Brain microvascular endothelial cell (primary cell): ENCODE data around the gene SRPRB.

Experiments used
- DNase-seq: peaks from one replicate; pipeline ENCODE4 v3.0.0-alpha.2; 2020
- H3K27ac ChIP-seq: fragments of 250-450 bp; sonication (Bioruptor Pico); 2 replicates; pipeline ENCODE4 v1.5.1; 2020; ENCODE audit warnings: mild to moderate bottlenecking, moderate library complexity
- H3K27me3 ChIP-seq: fragments of 250-450 bp; sonication (Bioruptor Pico); replicated peaks from 2 replicates; pipeline ENCODE4 v1.5.1; 2020; ENCODE audit warnings: mild to moderate bottlenecking
- H3K36me3 ChIP-seq: fragments of 250-450 bp; sonication (Bioruptor Pico); replicated peaks from 2 replicates; pipeline ENCODE4 v1.5.1; 2020; ENCODE audit warnings: mild to moderate bottlenecking
- H3K4me3 ChIP-seq: 2 replicates; pipeline ENCODE4 v1.5.1; 2011; ENCODE audit warnings: low read depth, mild to moderate bottlenecking, control low read depth, low read length, moderate library complexity
- in situ Hi-C: cut with HindIII; loops from 2 replicates; pipeline ENCODE4 v1.10.0; 2017; ENCODE audit warnings: low sequenced_read_pairs, low pct_ligation_motif_present
- TF ChIP-seq, protein P1 (sequence below): IDR thresholded peaks from 2 replicates; pipeline ENCODE4 v1.5.1; 2011; ENCODE audit warnings: low read depth, mild to moderate bottlenecking, moderate library complexity, low read length, control low read depth, inconsistent platforms; ENCODE audit errors: missing control alignments

SRPRB gene, protein sequence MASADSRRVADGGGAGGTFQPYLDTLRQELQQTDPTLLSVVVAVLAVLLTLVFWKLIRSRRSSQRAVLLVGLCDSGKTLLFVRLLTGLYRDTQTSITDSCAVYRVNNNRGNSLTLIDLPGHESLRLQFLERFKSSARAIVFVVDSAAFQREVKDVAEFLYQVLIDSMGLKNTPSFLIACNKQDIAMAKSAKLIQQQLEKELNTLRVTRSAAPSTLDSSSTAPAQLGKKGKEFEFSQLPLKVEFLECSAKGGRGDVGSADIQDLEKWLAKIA

DNA sequence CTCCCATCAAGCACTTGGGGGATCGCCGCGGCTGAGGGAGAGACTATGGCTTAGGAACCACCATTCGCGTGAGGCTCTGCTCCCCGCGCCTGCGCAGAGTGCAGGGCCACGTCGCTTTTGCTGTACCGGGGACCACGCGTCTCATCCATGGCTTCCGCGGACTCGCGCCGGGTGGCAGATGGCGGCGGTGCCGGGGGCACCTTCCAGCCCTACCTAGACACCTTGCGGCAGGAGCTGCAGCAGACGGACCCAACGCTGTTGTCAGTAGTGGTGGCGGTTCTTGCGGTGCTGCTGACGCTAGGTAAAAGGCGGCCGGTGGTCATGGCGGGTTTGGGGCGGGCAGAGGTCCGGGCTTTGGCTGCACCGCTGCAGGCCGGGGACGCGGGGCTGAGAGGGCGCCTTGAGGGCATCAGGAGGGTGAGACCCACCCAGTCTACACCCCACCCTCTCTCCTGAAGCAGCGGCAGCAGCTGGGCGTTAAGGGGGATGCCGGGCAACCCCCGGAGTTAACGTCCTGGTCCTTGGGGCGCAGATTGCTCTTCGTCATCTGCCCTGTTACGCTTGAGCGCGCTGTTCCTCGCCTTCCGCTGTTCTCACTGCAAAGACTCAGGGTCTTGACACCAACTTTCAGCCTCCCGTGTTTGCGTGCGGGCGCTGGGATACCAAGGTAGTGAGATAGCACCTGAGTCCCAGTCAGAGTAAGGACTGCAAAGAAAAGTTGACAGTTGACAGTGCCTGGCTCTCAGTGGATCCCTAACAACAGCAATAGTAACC lies at the start of gene SRPRB:
SRPRB (plus strand) TSS at position 114 of the 774 bp plus-strand sequence; CDS start at position 148, 34 bp downstream.
- in situ Hi-C loops: no loop called here
- TF ChIP-seq, protein P1, sequence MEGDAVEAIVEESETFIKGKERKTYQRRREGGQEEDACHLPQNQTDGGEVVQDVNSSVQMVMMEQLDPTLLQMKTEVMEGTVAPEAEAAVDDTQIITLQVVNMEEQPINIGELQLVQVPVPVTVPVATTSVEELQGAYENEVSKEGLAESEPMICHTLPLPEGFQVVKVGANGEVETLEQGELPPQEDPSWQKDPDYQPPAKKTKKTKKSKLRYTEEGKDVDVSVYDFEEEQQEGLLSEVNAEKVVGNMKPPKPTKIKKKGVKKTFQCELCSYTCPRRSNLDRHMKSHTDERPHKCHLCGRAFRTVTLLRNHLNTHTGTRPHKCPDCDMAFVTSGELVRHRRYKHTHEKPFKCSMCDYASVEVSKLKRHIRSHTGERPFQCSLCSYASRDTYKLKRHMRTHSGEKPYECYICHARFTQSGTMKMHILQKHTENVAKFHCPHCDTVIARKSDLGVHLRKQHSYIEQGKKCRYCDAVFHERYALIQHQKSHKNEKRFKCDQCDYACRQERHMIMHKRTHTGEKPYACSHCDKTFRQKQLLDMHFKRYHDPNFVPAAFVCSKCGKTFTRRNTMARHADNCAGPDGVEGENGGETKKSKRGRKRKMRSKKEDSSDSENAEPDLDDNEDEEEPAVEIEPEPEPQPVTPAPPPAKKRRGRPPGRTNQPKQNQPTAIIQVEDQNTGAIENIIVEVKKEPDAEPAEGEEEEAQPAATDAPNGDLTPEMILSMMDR: peak; percentile 14
- peak within 1 kb of the TSS; percentile 97 for H3K4me3 ChIP-seq
- peak within 1 kb of the TSS; percentile 72 for H3K27ac ChIP-seq
- H3K36me3 ChIP-seq: peaks cover 14% of the 10 kb centered on the region
- DNase-seq: peak; percentile 93
- H3K27me3 ChIP-seq: no peaks in the 10 kb centered on the region

DNA sequence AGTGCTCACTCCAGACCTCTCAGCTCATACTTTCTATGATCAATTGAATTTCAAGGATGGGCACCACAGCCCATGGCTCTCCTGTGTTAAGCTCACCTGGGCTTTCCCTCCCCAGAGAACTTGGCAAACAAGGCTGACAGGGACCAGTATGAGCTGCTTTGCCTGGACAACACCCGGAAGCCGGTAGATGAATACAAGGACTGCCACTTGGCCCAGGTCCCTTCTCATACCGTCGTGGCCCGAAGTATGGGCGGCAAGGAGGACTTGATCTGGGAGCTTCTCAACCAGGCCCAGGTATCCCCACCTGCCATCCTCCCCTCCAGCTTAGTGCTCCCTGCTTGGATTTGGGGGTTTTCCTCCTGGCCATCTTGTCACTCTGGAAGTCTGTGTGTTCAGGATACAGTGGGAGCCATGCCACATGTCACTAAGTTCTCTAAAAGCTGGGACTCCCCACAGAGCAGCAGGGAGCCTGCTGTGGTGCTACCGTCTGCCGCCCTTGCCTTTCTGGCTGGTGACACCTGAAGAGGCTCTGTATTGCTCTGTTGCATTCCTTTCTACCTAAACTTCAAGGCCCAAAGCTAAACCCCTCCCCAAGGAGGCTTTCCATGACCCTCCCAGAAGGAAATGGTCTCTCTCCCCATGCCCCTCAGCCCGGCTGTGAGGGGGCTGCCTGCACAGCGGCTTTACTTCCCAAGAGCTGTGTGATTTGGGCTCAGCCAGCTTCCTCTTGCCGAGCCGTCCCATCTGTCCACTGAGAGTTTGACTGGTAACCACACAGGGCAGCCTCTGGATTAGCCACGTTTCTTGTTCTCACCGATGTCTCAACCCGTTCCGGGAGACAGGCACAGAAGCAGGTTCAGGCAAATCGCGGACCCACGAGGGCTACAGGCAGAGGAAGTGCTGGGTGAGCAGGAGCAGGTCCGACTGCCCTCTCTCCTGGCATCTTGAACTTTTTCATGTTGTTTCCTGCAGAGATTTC lies 48.6 kb upstream of the SRPRB start:
- Histone ChIP-seq H3K27me3 (no peaks in the 10 kb centered on the region), H3K27ac (no peak overlapping the region), H3K36me3 (no peaks in the 10 kb centered on the region), H3K4me3 (no peak overlapping the region)
- DNase-seq: no peak
- TF ChIP-seq, protein P1: no peak
- in situ Hi-C loops: no loop called here

DNA sequence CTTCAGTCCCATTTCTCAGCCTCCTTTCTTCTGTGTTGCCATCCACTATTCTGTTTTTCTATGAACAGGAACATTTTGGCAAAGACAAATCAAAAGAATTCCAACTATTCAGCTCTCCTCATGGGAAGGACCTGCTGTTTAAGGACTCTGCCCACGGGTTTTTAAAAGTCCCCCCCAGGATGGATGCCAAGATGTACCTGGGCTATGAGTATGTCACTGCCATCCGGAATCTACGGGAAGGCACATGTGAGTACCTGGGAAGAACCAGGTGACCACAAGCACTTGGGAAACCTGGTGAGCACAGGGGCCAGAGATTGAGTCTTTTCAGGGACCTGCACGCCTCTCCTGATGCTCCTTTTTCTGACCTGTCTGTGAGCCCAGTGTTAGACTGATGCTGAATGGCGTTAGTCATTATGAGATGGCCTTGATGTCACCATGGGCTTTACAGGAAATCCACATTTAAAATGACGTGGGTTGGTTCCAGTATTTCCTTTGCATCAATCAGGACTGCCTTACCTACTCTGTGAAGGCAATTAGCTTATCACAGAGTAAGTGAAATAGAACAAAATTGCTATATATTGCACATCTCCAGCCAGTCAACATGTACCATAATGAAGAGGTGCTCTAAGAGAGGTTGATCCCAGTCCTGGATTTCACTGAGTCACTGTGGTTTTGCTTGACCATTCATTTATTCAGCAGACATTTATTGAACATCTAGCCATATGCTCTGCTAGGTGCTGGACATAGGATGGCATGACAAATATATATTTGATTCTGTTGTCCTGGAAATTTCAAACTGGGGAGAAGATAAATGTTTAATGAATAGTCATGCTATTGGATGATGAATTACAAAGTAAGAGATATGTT lies 47.7 kb upstream of the SRPRB start:
- no peaks in the 10 kb centered on the region for H3K27me3 ChIP-seq
- no peak for DNase-seq
- TF ChIP-seq, protein P1: no peak
- no peak overlapping the region for H3K27ac ChIP-seq
- no peaks in the 10 kb centered on the region for H3K36me3 ChIP-seq
- in situ Hi-C loops: no loop called here
- H3K4me3 ChIP-seq: no peak overlapping the region

DNA sequence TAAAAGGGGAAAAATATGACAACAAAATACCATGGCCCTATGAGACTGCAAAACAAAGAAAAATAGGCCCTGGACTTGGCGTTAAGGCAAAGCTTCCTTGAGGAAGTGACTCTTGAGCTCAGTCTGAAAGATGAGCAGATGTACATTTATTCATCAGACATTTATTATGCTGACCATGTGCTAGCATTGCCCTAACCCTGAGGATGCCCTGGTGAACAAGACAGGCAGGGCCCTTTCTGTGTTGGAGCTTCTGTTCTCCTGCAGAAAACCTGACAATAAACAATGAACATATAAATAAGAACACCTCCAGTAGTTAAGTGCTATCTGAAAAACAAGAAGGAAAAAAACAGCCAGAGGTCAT lies 47.1 kb upstream of the SRPRB start:
- H3K36me3 ChIP-seq: no peaks in the 10 kb centered on the region
- in situ Hi-C loops: no loop called here
- H3K27me3 ChIP-seq: no peaks in the 10 kb centered on the region
- TF ChIP-seq, protein P1: no peak
- DNase-seq: no peak
- H3K4me3 ChIP-seq: no peak overlapping the region
- H3K27ac ChIP-seq: no peak overlapping the region

DNA sequence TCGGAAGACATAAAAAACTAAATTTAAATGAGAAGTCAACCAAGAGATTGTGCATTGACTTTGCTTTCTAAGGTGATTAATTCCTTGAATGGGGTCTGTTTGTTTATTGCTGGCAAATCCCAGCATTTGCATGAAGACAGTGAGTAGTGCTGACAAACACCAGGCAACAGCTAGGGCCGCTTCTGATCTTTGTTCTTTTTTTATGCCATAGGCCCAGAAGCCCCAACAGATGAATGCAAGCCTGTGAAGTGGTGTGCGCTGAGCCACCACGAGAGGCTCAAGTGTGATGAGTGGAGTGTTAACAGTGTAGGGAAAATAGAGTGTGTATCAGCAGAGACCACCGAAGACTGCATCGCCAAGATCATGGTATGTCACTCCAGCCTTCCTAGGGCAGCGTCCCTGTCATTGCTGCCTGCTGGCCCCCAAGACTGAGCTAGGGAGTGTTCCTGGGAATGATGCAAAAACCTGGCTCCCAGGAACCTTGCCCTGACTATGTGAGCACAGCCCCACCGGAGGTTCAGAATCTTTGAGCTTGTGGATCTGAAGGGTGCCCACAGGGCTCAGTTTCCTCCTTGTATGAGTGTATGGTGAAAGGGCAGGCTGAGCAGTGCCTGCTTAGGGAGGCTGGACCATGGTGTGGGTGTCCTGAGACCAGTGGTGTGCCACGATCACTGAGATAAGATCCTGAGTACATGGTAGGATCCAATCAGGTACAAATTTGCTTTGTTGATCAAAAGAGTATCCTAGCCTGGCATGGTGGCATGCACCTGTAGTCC lies 46.5 kb upstream of the SRPRB start:
- Histone ChIP-seq H3K36me3 (no peaks in the 10 kb centered on the region), H3K27ac (no peak overlapping the region), H3K27me3 (no peaks in the 10 kb centered on the region), H3K4me3 (no peak overlapping the region)
- in situ Hi-C loops: no loop called here
- TF ChIP-seq, protein P1: no peak
- DNase-seq: no peak
